ENCODE results near the gene PTPRM.

GRCh38 chr18:7668392-7668791 lies 101.3 kb downstream of the PTPRM start:
- no peak for TF ChIP-seq POLR2A (IDR thresholded peaks at IDR 0.05)
- TF ChIP-seq CTCF (IDR thresholded peaks at IDR 0.05) = no peak

All from lower leg skin (tissue), 3 donors.